MCF 10A (cell line): ENCODE measurements around the gene MED13L. TPM values are rescaled to one million over a fixed set of nuclear protein-coding genes. Genes with fewer than 3 reads are reported as not detected.

Experiments
- BruUV-seq: library from RNA; stranded (reverse); fragments of 400-500 nt; replicated peaks from 2 replicates; lab custom pipeline; 2021; lab: Mats Ljungman, UMichigan
- CTCF ChIA-PET: fragments of 300-600 bp; sonication (Branson Sonifier 250); formaldehyde crosslinking; extraction: SDS; loops from one replicate; lab custom pipeline; 2021; ENCODE audit warnings: antibody characterized with exemption, inconsistent platforms; lab: Yijun Ruan, JAX
- POLR2A ChIA-PET: fragments of 300-600, 350-650 bp; sonication (Branson Sonifier 250); formaldehyde crosslinking; extraction: SDS; loops from one replicate; lab custom pipeline; 2020; ENCODE audit warnings: antibody characterized with exemption, inconsistent platforms; lab: Yijun Ruan, JAX
- DNase-seq: peaks from one replicate; pipeline ENCODE4 v3.0.0-alpha.2; 2018; ENCODE audit not compliant: unreplicated experiment
- H3K27ac Mint-ChIP-seq: one replicate; pipeline ENCODE4 v1.8.0; 2022; ENCODE audit warnings: mild to moderate bottlenecking, low read depth, mixed read lengths; ENCODE audit not compliant: unreplicated experiment
- H3K27me3 Mint-ChIP-seq: one replicate; pipeline ENCODE4 v1.8.0; 2022; ENCODE audit warnings: mixed read lengths; ENCODE audit not compliant: insufficient read depth, unreplicated experiment
- H3K36me3 Mint-ChIP-seq: one replicate; pipeline ENCODE4 v1.8.0; 2022; ENCODE audit warnings: mild to moderate bottlenecking, moderate library complexity, mixed read lengths; ENCODE audit not compliant: insufficient read depth, unreplicated experiment
- H3K4me1 Mint-ChIP-seq: one replicate; pipeline ENCODE4 v1.8.0; 2022; ENCODE audit warnings: mixed read lengths; ENCODE audit not compliant: insufficient read depth, unreplicated experiment
- H3K4me3 Mint-ChIP-seq: one replicate; pipeline ENCODE4 v1.8.0; 2022; ENCODE audit warnings: mild to moderate bottlenecking, moderate library complexity, mixed read lengths; ENCODE audit not compliant: unreplicated experiment
- H3K9me3 Mint-ChIP-seq: one replicate; pipeline ENCODE4 v1.8.0; 2022; ENCODE audit warnings: mixed read lengths; ENCODE audit not compliant: unreplicated experiment
- intact Hi-C: fragments of 100-400 bp; cut with micrococcal nuclease; formaldehyde crosslinking; loops from 2 replicates; pipeline ENCODE4 v1.14.1; 2022
- microRNA-seq: library from miRNA; unstranded; fragments of <30 nt; microRNA quantifications from one replicate; pipeline ENCODE4 v1.2.0, GENCODE V29; 2022
- total RNA-seq: library from RNA; stranded (reverse); gene quantifications from 2 replicates; pipeline ENCODE4 v1.2.3, GENCODE V29; 2022
- TF ChIP-seq, protein P1 (sequence below): fragments of 200-600 bp; IDR thresholded peaks from one replicate; pipeline ENCODE4 v1.8.0; 2022; ENCODE audit warnings: antibody characterized with exemption, mild to moderate bottlenecking; ENCODE audit not compliant: unreplicated experiment

MED13L gene
- total RNA-seq, 1 experiment from 2014 or later, result 91.6 TPM

DNA sequence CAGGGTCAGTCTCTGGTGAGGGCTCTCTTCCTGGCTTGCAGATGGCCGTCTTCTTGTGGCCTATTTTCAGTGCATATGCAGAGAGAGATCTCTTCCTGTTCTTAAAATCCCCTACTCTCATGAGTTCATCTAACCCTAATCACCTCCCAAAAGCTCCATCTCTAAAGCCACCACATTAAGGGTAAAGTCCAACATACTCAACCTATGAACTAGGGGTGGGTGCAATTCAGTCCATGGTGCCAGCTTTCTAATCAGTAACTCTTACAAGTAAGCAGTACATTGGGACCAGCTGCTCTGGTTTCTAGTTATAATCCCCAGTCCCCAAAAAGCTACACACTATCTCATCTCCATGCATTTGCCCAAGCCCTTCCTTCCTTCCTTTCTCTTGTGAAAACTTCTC lies 365.1 kb downstream of the MED13L start:
- Mint-ChIP-seq H3K4me1 (no peaks in the 10 kb centered on the region), H3K9me3 (peaks cover 8% of the 10 kb centered on the region), H3K4me3 (no peak overlapping the region), H3K27ac (no peak overlapping the region), H3K36me3 (no peaks in the 10 kb centered on the region), H3K27me3 (peaks cover 16% of the 10 kb centered on the region)
- intact Hi-C loops, result no loop called here
- ChIA-PET CTCF (interaction anchor here (0.6 to 1.7 kb wide), 3 partner anchors 753 to 1932 kb away, joined by 3 to 4 read pairs (median 3); no protein-coding TSS in a partner anchor), POLR2A (no interaction called here)
- no peak for DNase-seq
- no TSS peak for BruUV-seq
- TF ChIP-seq, protein P1, sequence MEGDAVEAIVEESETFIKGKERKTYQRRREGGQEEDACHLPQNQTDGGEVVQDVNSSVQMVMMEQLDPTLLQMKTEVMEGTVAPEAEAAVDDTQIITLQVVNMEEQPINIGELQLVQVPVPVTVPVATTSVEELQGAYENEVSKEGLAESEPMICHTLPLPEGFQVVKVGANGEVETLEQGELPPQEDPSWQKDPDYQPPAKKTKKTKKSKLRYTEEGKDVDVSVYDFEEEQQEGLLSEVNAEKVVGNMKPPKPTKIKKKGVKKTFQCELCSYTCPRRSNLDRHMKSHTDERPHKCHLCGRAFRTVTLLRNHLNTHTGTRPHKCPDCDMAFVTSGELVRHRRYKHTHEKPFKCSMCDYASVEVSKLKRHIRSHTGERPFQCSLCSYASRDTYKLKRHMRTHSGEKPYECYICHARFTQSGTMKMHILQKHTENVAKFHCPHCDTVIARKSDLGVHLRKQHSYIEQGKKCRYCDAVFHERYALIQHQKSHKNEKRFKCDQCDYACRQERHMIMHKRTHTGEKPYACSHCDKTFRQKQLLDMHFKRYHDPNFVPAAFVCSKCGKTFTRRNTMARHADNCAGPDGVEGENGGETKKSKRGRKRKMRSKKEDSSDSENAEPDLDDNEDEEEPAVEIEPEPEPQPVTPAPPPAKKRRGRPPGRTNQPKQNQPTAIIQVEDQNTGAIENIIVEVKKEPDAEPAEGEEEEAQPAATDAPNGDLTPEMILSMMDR, result no peak

DNA sequence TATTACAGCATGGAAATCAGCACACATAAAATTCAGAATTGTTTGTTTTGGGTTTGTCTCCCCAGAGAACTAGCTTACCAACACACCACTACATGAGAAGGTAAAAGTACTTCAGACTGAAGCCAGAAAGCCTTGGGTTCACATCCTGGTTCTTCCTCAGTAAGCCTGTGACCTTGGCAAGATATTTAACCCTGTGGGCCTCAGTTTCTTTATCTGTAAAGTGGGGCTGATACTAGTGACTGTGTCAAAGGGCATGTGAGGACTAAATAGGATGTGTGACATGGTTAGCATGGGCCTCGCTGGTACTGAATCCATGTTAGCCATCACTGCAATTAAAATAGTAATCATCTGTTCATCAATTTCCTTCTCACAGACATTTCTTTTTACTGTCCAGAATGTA lies 366.1 kb downstream of the MED13L start:
- Mint-ChIP-seq H3K27me3 (peaks cover 18% of the 10 kb centered on the region), H3K36me3 (no peaks in the 10 kb centered on the region), H3K4me3 (no peak overlapping the region), H3K4me1 (no peaks in the 10 kb centered on the region), H3K9me3 (peaks cover 8% of the 10 kb centered on the region), H3K27ac (no peak overlapping the region)
- ChIA-PET CTCF (no interaction called here), POLR2A (no interaction called here)
- no TSS peak for BruUV-seq
- no peak for DNase-seq
- TF ChIP-seq, protein P1, result no peak
- intact Hi-C loops, result no loop called here

DNA sequence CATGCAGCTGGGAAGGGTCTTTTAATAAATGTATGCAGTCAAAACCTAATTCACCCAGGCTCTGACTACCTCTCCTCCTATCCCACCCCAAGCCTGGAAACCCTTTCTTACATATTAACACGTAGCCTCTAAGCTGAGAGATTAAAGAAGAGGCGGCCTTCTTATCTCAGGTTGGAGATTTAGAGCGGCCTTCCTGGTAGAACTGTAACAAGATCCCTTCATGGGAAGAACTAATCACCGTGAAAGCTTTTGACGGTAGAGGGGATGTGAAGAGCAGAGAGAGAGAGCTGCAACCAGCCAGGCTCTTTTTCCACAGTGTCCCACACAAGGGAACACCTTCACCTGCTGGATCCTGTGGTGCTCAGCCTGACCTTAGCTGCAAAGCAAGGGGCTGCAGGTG lies 367.4 kb downstream of the MED13L start:
- no peak overlapping the region for H3K4me3 Mint-ChIP-seq
- peaks cover 8% of the 10 kb centered on the region for H3K9me3 Mint-ChIP-seq
- ChIA-PET POLR2A (no interaction called here), CTCF (interaction anchor here (1.1 to 1.9 kb wide), 4 partner anchors 8 to 1930 kb away, joined by 3 to 8 read pairs (median 4); no protein-coding TSS in a partner anchor)
- BruUV-seq, result no TSS peak
- intact Hi-C loops, result no loop called here
- no peaks in the 10 kb centered on the region for H3K36me3 Mint-ChIP-seq
- peaks cover 31% of the 10 kb centered on the region for H3K27me3 Mint-ChIP-seq
- H3K27ac Mint-ChIP-seq, result no peak overlapping the region
- H3K4me1 Mint-ChIP-seq, result no peaks in the 10 kb centered on the region
- DNase-seq, result no peak
- TF ChIP-seq, protein P1, result no peak

Small RNA genes lying within 50 kb of the gene (microRNA-seq; reads per million reads assigned to microRNA genes)
- gene MIR620, result not detected
